CD4-positive, alpha-beta T cell treated with Interleukin-12 subunit alpha and Interleukin-12 subunit beta, for 1 hour (primary cell): ENCODE measurements around the gene SLC22A17.

Source experiments
- DNase-seq: peaks from one replicate; pipeline ENCODE4 v3.0.0-alpha.2; 2020

SLC22A17 gene

GRCh38 chr14:23360496-23360895 lies 7.8 kb upstream of the SLC22A17 start:
- no peak for DNase-seq

- no peak for DNase-seq
These were observed 7.2 kb upstream of the SLC22A17 start for GRCh38 chr14:23359722-23360447.

GRCh38 chr14:23359167-23359626 lies 6.5 kb upstream of the SLC22A17 start:
- no peak for DNase-seq

GRCh38 chr14:23358553-23359166 lies 6.0 kb upstream of the SLC22A17 start:
- no peak for DNase-seq

GRCh38 chr14:23358042-23358441 lies 5.4 kb upstream of the SLC22A17 start:
- no peak for DNase-seq

GRCh38 chr14:23357261-23357660 lies 4.6 kb upstream of the SLC22A17 start:
- DNase-seq: no peak

GRCh38 chr14:23356662-23357061 lies 4.0 kb upstream of the SLC22A17 start:
- no peak for DNase-seq

- no peak for DNase-seq
These were observed 3.3 kb upstream of the SLC22A17 start for GRCh38 chr14:23355871-23356435.

- no peak for DNase-seq
These were observed 2.3 kb upstream of the SLC22A17 start for GRCh38 chr14:23354990-23355389.

GRCh38 chr14:23353433-23353780 lies 720 bp upstream of the SLC22A17 start:
- DNase-seq: no peak

GRCh38 chr14:23351681-23352505 lies 794 bp downstream of the SLC22A17 start:
- no peak for DNase-seq

- DNase-seq: no peak
These were observed 3.4 kb downstream of the SLC22A17 start for GRCh38 chr14:23349156-23349845.

- no peak for DNase-seq
These were observed 4.4 kb downstream of the SLC22A17 start for GRCh38 chr14:23348297-23348655.

- no peak for DNase-seq
These were observed 5.0 kb downstream of the SLC22A17 start for GRCh38 chr14:23347406-23348296.

GRCh38 chr14:23346693-23347405 lies 5.8 kb downstream of the SLC22A17 start:
- no peak for DNase-seq

- no peak for DNase-seq
These were observed 6.5 kb downstream of the SLC22A17 start for GRCh38 chr14:23345987-23346692.

- DNase-seq: no peak
These were observed 8.2 kb downstream of the SLC22A17 start for GRCh38 chr14:23344481-23344880.

- DNase-seq: no peak
These were observed 13.0 kb downstream of the SLC22A17 start for GRCh38 chr14:23339506-23340268.

- no peak for DNase-seq
These were observed 17.1 kb downstream of the SLC22A17 start for GRCh38 chr14:23335623-23336022.
